T follicular helper cell (primary cell): ENCODE results near the gene TESMIN.

ENCODE experiments used
- DNase-seq: peaks from one replicate; pipeline ENCODE4 v3.0.0-alpha.2; 2020; ENCODE audit warnings: low read depth

The TESMIN gene

GRCh38 chr11:68683536-68684384, 67.6 kb downstream of the TESMIN start:
- no peak for DNase-seq

- no peak for DNase-seq
Observed at GRCh38 chr11:68683121-68683520, 68.2 kb downstream of the TESMIN start.

- no peak for DNase-seq
Observed at GRCh38 chr11:68682531-68682961, 68.8 kb downstream of the TESMIN start.

- no peak for DNase-seq
Observed at GRCh38 chr11:68680541-68681231, 70.6 kb downstream of the TESMIN start.

- DNase-seq: no peak
Observed at GRCh38 chr11:68678031-68678441, 73.3 kb downstream of the TESMIN start.

- no peak for DNase-seq
Observed at GRCh38 chr11:68677432-68677831, 73.9 kb downstream of the TESMIN start.

GRCh38 chr11:68674461-68674860, 76.9 kb downstream of the TESMIN start:
- DNase-seq: no peak

- no peak for DNase-seq
Observed at GRCh38 chr11:68673991-68674390, 77.3 kb downstream of the TESMIN start.

- no peak for DNase-seq
Observed at GRCh38 chr11:68673306-68673945, 77.9 kb downstream of the TESMIN start.

- DNase-seq: no peak
Observed at GRCh38 chr11:68670208-68670992, 80.9 kb downstream of the TESMIN start.

GRCh38 chr11:68669301-68670090, 81.8 kb downstream of the TESMIN start:
- DNase-seq: no peak

GRCh38 chr11:68667511-68668500, 83.5 kb downstream of the TESMIN start:
- no peak for DNase-seq

- DNase-seq: no peak
Observed at GRCh38 chr11:68666849-68667248, 84.5 kb downstream of the TESMIN start.

GRCh38 chr11:68665436-68665835, 85.9 kb downstream of the TESMIN start:
- no peak for DNase-seq

GRCh38 chr11:68664906-68665305, 86.4 kb downstream of the TESMIN start:
- DNase-seq: no peak

- DNase-seq: no peak
Observed at GRCh38 chr11:68664141-68664540, 87.2 kb downstream of the TESMIN start.

GRCh38 chr11:68663482-68664010, 87.8 kb downstream of the TESMIN start:
- no peak for DNase-seq

- no peak for DNase-seq
Observed at GRCh38 chr11:68661697-68662603, 89.4 kb downstream of the TESMIN start.

GRCh38 chr11:68661014-68661413, 90.3 kb downstream of the TESMIN start:
- DNase-seq: no peak
